GM12801 (cell line): ENCODE results near the gene MAPK8.

Source experiments
- TF ChIP-seq, protein P1 (sequence below): IDR thresholded peaks from one replicate; pipeline ENCODE4 v1.5.1; 2011; ENCODE audit warnings: control low read depth; ENCODE audit not compliant: insufficient read length; ENCODE audit errors: extremely low read depth

The MAPK8 gene

DNA sequence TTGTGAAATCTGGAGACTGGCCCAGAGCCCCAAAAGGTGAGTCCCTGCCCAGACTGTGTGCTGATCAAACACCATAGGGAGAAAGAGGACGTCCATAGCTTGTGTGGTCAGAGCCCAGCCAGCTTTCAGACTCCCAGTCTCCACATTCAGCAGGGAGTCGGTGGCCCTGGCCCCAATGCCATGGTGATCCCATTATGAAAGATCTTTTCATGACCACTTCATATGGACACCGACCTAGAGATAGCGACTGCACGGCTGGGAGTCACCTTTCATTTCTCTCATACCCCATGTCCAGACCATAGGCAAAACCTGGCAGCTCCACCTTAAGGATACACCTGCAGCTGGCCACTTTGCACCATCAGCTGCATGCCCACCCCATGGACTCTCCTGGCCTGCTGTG, 172.0 kb downstream of the MAPK8 start:
- TF ChIP-seq, protein P1, sequence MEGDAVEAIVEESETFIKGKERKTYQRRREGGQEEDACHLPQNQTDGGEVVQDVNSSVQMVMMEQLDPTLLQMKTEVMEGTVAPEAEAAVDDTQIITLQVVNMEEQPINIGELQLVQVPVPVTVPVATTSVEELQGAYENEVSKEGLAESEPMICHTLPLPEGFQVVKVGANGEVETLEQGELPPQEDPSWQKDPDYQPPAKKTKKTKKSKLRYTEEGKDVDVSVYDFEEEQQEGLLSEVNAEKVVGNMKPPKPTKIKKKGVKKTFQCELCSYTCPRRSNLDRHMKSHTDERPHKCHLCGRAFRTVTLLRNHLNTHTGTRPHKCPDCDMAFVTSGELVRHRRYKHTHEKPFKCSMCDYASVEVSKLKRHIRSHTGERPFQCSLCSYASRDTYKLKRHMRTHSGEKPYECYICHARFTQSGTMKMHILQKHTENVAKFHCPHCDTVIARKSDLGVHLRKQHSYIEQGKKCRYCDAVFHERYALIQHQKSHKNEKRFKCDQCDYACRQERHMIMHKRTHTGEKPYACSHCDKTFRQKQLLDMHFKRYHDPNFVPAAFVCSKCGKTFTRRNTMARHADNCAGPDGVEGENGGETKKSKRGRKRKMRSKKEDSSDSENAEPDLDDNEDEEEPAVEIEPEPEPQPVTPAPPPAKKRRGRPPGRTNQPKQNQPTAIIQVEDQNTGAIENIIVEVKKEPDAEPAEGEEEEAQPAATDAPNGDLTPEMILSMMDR: no peak

DNA sequence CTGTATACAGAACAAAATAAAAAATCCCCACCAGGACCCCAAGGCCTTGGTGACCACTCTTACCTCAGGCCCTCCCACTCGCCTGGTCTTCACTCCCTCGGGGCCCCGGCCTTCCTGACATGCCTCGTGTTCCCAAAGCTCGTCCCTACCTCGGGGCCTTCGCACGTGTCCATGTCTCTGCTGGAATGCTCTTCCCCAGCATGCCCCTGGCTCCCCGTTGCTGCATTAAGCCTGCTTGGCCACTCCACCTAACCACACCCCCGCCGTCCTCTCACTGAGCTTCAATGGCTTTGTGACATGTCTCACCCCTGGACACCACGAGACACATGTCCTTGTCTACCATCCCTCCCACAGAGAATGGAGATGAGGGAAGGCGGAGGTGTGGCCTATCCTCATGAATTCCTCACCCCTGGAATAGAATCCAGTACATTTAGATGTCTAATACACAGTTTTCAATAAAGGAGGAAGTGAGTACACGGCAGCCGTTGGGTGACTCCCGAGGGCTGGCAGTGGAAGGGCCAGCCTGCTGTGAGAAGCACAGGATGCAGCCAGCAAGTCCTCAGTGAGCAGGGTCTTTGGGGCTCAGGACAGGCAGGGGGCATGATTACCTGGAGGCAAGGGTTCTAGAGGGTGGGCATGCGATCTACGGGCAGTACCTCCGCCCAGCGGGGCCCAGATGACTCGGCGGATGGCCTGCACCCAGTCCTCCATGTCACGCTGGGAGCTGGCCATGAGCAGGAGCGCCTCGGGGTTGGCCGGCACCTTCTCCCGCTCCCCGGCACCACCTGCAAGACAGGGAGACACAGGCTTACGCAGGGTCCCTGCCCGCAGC, 172.7 kb downstream of the MAPK8 start:
- TF ChIP-seq, protein P1: no peak

DNA sequence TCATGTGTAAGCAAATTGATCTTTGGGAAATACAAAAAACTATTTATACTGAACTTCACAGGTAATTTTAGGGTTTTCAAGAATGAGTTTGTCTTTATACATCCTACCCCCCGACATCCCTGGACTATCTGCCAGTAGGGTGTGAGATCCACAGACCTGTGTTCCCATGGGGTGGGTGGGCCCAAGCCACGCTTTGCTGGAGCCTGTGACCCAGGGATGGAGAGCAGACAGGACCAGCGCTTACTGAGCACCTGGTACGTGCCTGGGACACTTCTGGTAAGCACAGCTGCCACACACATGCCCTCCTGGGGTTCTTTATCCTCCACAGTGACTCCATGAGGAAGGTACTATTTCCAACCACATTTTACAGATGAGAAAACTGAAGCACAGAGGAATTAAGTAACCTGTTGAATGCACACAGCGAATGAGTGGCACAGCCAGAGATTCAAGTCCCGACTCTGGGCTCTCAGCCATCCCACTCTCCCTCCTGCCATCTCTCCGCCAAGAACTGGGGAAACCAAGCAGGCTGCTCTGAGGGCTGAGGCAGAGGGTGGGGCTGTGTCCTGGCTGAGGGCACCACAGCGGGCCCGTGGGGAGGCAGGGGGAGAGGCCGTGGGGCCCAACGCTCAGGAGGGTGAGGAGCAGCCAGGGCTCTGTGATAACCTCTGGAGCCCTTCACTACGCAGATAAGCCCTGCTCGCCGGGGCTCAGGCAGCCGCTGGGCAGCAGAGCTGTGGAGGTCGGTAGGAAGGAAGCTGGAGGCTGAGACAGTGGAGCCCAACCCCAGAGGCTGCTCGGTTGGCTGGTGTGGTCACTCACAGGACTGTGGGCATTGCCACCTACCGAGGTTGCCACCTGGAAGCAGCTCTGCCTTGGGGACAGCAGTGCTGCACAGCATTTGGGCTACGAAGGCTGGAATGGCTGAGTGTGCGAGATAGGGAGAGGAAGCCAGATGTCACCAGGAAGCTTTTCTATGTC, 174.2 kb downstream of the MAPK8 start:
- TF ChIP-seq, protein P1: no peak

DNA sequence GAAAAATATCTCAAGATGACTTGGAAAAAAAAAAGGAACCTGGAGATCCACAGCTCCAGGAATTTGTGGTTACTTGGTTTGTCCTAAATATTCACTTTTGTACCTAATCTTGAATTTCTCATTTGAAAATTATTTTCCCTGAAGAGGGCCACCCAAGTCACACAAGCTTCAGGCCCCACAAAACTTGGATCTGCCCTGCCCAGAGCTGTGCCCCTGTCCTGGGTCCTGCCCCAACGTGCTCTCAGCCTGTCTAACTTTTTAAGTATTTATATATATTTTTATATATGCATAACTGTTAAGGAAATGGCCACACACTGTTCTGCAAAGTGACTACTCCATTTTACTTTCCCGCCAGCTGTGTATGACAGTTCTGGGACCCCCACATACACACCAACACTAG, 174.9 kb downstream of the MAPK8 start:
- TF ChIP-seq, protein P1: no peak

DNA sequence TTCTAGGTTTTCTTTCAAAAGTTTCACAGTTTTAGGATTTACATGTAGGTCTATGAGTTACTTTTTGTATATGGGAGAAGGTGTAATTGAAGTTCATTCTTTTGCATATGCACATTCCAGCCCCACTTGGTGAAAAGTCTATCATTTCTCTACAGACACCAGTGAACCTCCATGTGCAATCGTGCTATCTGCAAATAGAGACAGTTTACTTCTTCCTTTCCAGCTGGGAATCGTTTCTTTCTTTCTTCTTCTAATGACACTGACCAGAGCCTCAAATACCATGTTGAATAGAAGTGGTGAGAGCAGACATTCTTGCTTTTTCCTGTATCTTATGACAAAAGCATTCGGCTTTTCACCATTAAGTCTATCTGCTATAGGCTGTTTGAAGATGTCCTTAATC, 175.7 kb downstream of the MAPK8 start:
- TF ChIP-seq, protein P1: no peak

DNA sequence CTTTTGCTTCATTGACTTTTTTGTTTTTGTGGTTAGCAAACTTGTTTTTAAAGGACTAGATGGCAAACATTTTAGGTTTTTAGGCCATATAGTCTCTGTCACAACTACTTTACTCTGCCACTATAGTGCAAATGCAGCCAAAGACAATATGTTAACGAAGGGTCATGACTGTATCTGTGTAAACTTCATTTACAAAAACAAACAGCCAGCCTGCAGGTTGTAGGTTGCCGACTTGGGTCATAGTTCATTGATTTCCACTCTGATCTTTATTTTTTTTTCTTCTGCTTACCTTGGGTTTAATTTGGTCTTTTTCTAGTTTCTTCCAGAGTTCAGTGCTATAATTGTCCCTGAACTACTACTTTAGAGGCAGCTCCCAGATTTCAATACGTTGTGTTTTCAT, 178.4 kb downstream of the MAPK8 start:
- TF ChIP-seq, protein P1: no peak

DNA sequence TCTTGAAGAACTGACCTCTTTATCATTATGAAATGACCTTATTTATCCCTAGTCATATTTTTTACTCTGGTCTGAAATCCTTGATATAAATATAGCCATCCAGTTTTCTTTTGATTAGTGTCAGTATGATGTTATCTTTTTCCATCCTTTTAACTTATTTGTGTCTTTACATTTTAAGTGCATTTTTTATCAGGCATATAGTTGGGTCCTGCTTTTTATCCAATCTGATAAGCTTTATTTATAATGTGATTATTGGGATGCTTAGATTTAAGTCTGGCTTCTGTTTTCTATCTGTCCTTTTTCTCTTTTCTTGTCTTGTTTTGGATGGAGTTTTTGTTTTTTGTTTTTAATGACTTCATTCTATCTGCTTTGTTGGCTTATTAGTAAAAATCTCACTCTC, 179.2 kb downstream of the MAPK8 start:
- TF ChIP-seq, protein P1: no peak
